GM19324 (cell line): ENCODE data around the gene LRRC43.
"Not testable (repeated sequence)": the region's sequence is repeated elsewhere in the genome, so short reads cannot be mapped to it uniquely, and the experiment has no call there.

Source experiments
- ATAC-seq: cut with Tn5 transposase; IDR thresholded peaks from one replicate; pipeline ENCODE4 v1.9.1; 2021; ENCODE audit warnings: mild to moderate bottlenecking, moderate library complexity; ENCODE audit not compliant: unreplicated experiment, low FRiP score

LRRC43 gene

GRCh38 chr12:122155705-122156104 lies 27.2 kb upstream of the LRRC43 start:
- ATAC-seq: no peak

DNA sequence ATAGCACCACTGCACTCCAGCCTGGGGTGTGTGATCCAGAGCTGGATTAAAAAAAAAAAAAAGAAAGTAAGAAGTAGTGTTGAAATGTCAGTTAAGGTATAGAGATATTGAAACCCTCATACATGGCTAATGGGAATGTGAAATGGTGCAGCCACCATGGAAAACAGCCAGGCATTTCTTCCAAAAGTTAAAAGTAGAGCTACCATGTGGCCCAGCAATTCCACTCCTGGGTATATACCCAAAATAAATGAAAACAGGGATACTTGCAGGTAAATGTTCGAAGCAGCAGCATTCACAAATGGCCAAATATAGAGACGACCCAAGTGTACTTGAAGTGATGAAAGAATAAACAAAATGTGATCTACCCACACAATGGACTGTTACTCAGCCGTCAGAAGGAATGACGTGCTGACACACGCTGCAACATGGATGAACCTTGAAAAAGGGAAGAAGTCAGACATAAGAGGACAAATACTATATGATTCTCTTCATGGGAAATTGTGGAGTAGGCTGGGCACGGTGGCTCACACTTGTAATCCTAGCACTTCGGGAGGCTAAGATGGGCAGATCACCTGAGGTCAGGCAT lies 24.1 kb upstream of the LRRC43 start:
- no peak for ATAC-seq

GRCh38 chr12:122159882-122160281 lies 23.0 kb upstream of the LRRC43 start:
- ATAC-seq: no peak

- no peak for ATAC-seq
Measured at GRCh38 chr12:122160761-122161160, 22.2 kb upstream of the LRRC43 start.

DNA sequence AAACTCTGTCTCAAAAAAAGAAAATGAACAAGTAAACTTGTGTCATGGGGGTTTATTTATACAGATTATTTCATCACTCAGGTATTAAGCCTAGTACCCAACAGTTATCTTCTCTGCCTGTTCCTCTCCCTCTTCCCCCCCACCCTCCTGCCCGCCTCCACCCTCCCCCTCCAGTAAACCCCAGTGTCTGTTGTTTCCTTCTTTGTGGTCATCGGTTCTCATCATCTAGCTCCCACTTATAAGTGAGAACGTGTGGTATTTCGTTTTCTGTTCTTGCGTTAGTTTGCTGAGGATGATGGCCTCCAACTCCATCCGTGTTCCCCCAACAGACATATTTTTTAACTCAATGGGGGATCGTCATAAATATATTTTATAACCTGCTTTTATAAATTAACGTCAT lies 21.2 kb upstream of the LRRC43 start:
- ATAC-seq: no peak

GRCh38 chr12:122162976-122163375 lies 19.9 kb upstream of the LRRC43 start:
- ATAC-seq: no peak

DNA sequence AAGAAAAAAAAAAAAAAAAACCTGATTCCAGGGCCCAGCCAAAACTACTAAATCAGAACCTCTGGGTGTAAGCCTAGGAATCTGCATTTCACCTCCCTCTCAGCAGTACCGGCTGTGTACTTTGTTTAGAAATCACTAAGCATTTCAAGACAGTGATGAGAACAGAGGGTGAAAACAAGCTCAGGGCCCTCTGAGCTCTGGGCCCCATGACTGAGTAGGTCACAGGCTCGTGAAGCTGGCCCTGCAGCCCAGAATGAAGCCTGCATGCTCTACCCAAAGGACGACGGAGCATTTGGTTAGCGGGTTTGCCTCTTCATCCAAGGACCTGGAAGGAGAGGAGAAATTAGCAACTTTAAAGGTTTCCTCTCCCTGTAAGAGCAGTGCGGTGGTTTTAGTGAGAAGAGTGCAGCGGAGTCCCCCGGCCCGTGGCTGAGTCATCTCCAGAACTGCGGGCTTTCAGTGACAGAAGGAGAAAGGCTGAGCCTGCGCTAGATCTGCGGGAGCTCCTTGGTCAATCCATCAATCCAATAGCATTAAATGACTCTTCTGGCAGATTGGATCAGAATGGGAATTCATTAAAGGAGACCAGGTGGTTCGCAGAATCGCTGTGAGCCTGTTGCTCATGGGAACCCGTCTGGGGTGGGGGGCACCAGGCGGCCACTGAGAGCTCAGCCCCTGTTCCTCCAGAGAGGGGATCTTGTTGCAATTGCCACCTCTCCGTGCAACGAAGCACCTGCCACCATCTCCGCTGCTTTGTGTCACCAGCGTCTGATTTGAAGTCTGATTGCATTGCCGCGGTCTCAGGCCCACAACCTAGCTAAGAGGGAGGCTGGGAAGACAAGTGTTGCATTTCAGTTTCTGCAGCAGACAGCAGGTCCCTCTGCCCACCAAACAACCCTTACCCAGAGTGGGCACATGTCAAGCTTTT lies 16.2 kb upstream of the LRRC43 start:
- no peak for ATAC-seq

- no peak for ATAC-seq
Measured at GRCh38 chr12:122167356-122167925, 15.5 kb upstream of the LRRC43 start.

DNA sequence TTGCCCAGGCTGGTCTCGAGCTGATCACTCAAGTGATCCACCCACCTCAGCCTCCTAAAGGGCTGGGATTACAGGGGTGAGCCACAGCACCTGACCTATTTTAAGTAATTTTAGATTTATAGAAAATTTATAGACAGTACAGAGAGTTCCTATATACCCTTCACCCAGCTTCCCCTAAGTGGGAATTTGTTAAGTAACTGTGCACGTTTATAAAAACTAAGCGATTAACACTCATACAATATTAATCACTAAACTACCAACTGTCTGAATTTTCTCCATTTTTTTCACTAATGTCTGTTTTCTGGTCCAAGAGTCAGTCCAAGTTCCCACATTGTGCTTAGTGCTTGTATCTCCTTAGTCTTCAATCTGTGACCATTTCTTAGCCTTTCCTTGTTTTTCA lies 14.4 kb upstream of the LRRC43 start:
- ATAC-seq: no peak

DNA sequence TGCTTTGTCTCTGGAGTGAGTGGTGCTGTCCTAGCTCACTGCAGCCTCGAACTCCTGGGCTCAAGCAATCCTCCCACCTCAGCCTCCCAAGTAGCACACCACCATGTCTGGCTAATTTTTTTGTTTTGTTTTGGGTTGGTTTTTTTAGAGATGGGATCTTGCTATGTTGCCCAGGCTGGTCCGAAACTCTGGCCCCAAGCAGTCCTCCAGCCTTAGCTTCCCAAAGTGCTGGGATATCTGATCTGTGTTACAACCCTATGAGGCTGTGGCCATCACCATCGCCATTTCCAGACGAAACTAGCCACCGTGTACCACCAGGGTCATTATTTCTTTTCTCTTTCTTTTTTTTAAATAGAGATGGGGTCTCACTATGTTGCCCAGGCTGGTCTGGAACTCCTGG lies 11.5 kb upstream of the LRRC43 start:
- ATAC-seq: no peak

GRCh38 chr12:122172262-122172939 lies 10.5 kb upstream of the LRRC43 start:
- ATAC-seq: no peak

DNA sequence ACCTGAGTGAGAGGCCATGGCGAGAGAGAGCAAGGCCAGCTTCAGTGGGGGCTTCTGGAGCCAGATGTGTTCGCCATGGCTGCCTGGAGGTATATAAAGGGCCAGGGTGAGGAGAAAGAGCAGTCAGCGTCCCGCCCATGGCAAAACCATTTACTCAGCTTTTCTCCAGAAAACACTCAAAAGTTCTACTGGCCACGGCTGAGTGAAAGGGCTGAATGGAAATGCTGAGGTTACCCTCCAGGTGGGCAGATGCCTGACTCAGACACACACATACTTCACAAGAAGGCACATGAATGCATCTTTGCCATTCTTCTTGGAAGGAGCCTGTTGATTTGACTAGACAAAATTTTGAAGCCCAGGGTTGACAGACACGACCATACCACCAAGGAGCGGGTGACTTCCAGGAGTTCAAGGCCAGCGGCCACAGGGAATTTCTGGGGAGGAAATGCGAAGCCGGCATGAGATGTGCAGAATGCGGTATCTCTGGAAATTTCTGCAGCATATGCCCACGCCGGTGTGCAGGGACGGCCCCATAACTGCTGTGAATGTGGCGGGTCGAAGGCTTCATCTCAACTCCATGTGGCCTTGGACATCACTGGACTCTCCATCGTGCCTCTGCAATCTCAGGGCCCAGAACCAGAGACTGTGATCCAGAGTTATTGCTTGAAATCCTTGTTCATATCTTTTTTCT lies 8.6 kb upstream of the LRRC43 start, which contains the start of gene IL31:
TSS of gene IL31 (minus strand) at position 67 of the 691 bp plus-strand sequence. CDS start at position 18, 49 bp downstream.
- ATAC-seq: no peak

GRCh38 chr12:122176473-122176872 lies 6.5 kb upstream of the LRRC43 start:
- ATAC-seq: not testable (repeated sequence)

- ATAC-seq: no peak
Measured at GRCh38 chr12:122183588-122183940, 641 bp downstream of the LRRC43 start.

DNA sequence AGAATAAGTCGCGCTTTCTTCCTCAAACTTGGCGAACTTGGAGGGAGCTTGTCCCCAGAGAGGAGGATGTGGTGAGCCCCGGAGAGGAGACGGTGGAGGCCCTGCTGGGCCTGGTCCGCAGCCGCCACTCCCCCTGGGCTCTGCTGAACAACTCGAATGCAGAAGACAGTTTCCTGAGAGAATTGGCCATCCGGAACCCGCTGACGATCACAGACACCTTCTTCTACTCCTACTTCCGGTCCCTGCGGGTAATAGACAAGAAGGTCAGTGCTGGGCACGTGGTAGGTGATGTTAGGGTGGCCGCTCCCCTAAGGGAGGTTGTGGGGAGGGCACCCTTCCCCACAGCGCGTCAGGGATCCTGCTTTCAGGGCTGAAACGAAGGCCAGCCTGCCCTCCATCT lies 1.6 kb downstream of the LRRC43 start:
- no peak for ATAC-seq

DNA sequence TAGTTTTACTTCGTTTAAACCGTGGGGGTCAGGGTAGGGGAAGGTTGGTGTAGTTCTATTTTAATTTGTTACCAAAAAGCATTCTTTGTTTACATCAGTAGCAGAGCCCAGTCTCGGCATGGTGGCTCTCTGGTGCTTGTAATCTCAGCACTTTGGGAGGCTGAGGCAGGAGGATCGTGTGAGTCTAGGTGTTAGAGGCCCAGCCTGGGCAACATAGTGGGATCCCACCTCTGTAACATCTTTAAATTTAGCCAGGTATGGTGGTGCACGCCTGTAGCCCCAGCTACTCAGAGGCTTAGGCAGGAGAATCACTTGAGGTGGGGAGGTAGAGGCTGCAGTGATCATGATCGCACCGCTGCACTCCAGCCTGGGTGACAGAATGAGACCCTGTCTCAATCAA lies 2.2 kb downstream of the LRRC43 start:
- no peak for ATAC-seq

DNA sequence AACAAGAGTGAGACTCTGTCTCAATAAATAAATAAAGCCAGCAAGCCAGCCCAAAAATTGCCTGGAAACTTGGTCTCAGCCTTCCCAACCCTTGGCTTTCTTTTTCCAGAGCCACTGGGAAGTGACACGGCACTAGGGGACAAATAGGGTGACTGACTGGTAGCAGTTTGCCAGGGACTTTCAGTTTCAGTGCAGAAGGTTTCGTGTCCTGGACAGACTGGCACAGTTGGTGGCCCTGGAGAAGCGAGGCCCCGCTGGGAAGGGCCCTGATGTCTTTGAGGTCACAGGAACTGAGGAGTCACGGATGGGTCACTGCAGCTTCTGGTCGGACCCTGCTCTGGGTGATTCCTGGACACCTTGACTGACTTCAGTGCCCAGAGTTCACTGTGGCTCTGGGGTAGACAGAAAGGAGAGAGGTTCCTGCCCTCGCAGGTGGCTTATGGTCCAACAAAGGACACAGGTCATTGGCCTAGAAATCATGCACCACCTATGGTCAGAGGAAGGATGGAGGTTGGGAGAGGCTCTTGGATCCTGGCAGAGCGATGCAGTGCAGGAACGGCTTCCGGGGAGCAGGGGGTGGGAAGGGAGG lies 2.7 kb downstream of the LRRC43 start:
- no peak for ATAC-seq

DNA sequence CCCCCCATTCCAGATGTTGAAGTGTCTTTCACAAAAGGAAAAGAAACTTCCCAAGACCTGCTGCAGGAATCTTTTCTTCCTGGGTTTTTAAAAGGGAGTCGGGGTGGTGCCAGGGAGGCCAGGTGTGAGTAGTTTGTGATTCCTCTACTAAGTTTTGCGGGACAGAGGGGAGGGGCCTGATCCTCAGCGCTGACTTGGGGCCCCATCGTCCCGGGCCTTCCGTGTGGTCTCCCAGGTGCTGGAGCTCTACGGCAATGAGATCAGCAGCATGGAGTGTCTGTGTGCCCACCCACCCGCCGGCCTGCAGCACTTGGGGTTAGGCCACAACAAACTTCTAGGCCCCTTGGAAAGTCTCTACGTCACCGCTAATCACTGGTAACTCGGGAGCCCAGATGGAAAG lies 4.5 kb downstream of the LRRC43 start:
- no peak for ATAC-seq

DNA sequence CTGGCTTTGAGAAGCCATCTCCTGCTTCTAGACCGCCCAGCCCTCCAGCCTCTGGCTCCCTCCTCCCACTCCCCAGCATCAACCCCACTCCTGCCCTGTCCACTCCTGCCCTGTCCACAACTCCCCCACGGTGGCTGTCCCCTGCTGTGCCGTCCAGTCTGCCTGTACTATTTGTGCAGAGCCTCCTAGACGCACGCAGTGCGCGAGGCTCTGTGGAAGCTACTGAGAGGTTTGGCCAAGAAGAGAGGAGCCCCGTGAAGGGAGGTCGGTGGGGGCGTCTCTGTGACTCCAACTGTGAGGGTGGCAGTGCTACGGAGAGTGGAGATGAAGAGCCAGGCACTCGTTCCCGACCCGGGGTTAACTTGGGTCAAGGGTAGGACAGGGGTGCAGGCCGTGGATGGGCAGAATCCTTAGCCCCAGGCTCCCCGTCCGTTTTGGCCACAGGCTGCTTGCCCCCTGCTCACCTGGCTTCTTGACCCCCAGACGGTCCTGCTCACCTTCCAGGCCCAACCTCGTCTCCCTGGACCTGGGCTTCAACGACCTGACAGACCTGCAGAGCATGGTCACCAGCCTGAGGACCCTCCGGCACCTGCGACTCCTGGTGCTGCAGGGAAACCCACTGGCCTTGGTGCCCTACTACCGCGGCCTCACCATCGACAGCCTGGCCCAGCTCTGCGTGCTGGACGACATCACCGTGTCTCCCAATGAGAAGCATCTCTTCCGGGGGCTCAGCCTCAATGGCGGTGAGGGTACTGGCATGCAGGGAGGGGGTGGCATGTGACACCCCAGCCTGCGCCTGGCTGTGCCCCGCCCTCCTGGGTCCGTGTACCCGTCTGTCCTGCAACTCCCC lies 6.9 kb downstream of the LRRC43 start:
- ATAC-seq: no peak
